ENCODE data around the gene GNAZ. TPM values are rescaled to one million over a fixed set of nuclear protein-coding genes. Genes with fewer than 3 reads are reported as not detected.

GNAZ gene
- total and polyA plus RNA-seq, 11 donors, result 1.1 to 13.9 (median 2.5) TPM

DNA sequence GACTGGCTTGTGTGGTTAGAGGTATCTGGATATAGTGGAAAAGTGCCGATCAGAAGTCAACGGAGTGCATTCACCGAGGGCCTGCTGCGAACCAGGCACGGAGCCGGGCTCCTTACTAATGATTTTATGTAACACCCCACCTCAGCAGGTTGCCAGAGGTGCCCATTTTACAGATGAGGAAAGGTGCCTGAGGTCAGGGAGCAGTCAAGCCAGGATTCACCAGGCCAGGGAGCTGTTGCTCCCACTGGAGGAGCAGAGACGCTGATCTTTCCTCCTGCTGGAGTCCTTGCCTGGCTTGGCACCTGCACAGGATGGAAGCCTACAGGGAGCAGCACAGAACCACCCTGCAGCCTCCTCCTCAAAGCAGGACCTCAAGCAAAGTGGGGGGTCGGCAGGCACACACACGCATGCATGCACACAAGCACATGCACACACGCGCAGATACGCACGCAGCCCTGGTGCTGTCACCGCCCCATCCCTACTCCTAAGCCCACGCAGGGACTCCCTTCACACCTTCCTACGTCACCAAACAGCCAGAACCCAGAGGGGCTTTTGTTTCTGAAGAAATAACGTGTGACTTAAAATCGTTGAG, 55.3 kb downstream of the GNAZ start:
- no peaks in the 10 kb centered on the region for H3K9me3 ChIP-seq
- DNase-seq, result no peak
- no peak for ATAC-seq
- no peaks in the 10 kb centered on the region for H3K27me3 ChIP-seq
- intact Hi-C loops (cut with DNase I), result loop anchor here in 4 of 10 donors (5.0 to 10.0 kb wide), 4 partner anchors 148 to 663 kb away; no protein-coding TSS in a partner anchor
- no peaks in the 10 kb centered on the region for H3K36me3 ChIP-seq
- peaks cover 0 to 10% (median 3%) of the 10 kb centered on the region in 12 donors for H3K4me1 ChIP-seq
- WGBS, 4 donors, result 87 to 93% (median 90%) methylated on average over 18 of the region's 18 CpGs
- no peak overlapping the region for H3K27ac ChIP-seq
- H3K4me3 ChIP-seq, result no peak overlapping the region
- TF ChIP-seq, protein P1, sequence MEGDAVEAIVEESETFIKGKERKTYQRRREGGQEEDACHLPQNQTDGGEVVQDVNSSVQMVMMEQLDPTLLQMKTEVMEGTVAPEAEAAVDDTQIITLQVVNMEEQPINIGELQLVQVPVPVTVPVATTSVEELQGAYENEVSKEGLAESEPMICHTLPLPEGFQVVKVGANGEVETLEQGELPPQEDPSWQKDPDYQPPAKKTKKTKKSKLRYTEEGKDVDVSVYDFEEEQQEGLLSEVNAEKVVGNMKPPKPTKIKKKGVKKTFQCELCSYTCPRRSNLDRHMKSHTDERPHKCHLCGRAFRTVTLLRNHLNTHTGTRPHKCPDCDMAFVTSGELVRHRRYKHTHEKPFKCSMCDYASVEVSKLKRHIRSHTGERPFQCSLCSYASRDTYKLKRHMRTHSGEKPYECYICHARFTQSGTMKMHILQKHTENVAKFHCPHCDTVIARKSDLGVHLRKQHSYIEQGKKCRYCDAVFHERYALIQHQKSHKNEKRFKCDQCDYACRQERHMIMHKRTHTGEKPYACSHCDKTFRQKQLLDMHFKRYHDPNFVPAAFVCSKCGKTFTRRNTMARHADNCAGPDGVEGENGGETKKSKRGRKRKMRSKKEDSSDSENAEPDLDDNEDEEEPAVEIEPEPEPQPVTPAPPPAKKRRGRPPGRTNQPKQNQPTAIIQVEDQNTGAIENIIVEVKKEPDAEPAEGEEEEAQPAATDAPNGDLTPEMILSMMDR (IDR thresholded peaks at IDR 0.05), result no peak
- no peak for TF ChIP-seq POLR2A (IDR thresholded peaks at IDR 0.05)

DNA sequence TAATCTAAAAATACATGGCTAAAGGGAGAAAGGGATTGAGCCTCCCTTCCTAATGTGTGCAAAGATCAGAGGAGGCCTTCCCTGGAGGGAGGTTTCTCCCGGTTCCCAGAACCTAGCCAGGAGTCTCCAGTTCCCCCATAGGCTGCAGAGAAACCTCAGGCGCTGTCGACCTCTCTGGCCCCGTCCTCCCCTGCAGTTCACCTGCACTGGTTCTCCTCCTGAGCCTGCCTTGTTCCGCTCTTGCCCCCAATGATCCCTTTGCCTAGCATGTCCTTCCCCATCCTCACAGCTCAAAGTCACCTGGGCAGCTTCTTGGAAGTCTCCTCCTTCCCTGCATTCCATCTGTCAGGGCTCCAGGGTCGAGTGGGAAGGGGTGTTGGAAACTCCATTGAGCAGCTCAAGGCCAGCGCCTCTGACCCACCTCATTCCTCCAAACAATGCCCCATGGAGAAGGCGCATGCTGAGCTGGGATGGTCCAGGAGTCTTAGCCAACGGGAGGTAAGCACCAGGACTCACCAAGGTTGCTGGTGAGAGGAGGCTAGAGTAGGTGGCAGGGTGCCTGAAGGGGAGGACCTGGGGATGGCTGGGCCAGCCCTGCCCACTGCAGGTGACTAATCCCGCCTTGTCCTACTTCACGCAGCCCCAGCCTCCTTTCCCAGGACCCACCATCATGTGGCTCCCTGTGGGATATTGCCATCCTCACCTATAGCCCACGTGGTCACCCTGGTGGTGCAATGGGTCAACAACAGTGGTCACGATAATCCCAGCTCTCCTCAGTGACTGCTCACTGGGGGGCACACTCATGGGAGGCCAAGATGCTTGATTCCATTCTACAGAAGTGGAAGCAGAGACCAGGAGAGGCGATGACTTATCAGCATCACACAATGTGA, 56.1 kb downstream of the GNAZ start:
- Histone ChIP-seq H3K4me1 (peaks cover 0 to 10% (median 3%) of the 10 kb centered on the region in 12 donors), H3K36me3 (no peaks in the 10 kb centered on the region), H3K4me3 (no peak overlapping the region), H3K27ac (no peak overlapping the region), H3K27me3 (no peaks in the 10 kb centered on the region), H3K9me3 (no peaks in the 10 kb centered on the region)
- WGBS, 4 donors, result 88 to 91% (median 90%) methylated on average over 14 of the region's 14 CpGs
- intact Hi-C loops (cut with DNase I), result loop anchor here in 4 of 10 donors (5.0 to 10.0 kb wide), 4 partner anchors 149 to 664 kb away; no protein-coding TSS in a partner anchor
- no peak for ATAC-seq
- no peak for TF ChIP-seq POLR2A (IDR thresholded peaks at IDR 0.05)
- TF ChIP-seq, protein P1 (IDR thresholded peaks at IDR 0.05), result no peak
- no peak for DNase-seq

DNA sequence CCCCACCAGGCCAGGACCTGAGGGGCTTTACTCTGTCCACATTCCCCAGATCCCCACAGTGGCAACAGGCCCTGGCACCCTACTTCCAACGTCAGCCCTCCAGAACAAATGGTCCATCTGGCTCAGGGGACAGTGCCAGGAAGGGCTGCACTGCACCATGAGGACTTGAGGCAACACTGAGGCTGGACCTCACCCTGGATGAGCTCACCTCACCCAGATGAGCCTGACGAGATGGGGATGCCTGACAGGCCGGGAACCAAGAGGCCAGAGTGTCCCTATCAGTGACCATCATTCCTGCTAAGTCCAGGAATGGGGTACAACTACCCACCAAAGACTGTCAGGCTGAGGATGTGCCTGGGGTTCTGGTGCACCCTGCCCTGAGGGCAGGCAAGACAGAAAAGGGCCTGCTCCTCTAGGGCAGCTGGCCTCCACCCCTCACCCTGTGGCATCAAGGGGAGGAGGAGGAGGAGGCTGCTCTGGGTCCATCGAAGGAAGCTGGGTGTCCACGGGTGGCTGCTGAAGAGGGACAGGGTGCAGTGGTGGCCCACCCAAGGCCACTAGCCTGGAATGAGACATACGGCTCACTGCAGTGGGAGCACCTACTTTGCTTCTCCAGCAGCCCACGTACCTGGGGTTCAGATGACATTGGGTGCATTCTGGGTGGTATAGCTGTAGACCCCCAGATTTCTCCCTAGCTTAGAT, 56.9 kb downstream of the GNAZ start:
- ATAC-seq (peak in 1 of 4 donors; percentile 10), DNase-seq (no peak)
- Histone ChIP-seq H3K4me3 (no peak overlapping the region), H3K9me3 (no peaks in the 10 kb centered on the region), H3K27ac (no peak overlapping the region), H3K36me3 (no peaks in the 10 kb centered on the region), H3K4me1 (peaks cover 0 to 10% (median 3%) of the 10 kb centered on the region in 12 donors), H3K27me3 (no peaks in the 10 kb centered on the region)
- TF ChIP-seq, protein P1 (IDR thresholded peaks at IDR 0.05), result no peak
- TF ChIP-seq POLR2A (IDR thresholded peaks at IDR 0.05), result no peak
- intact Hi-C loops (cut with DNase I), result loop anchor here in 4 of 10 donors (5.0 to 10.0 kb wide), 4 partner anchors 150 to 665 kb away; no protein-coding TSS in a partner anchor
- 93 to 97% (median 95%) methylated on average over 3 to 7 of the region's 7 CpGs for WGBS, 4 donors
